ENCODE measurements around the gene WIPI1. TPM values are rescaled to one million over a fixed set of nuclear protein-coding genes. Genes with fewer than 3 reads are reported as not detected.
A peak's percentile ranks its signal among the peaks of the same experiment; 100 is the strongest.
"Not testable (repeated sequence)": the region's sequence is repeated elsewhere in the genome, so short reads cannot be mapped to it uniquely, and the experiment has no call there.

Gene WIPI1
- total RNA-seq, 1 donor from 2014 or later: 43.6 TPM

- DNase-seq (ENCODE audit: low spot score): peak; percentile 35
Measured at GRCh38 chr17:68417317-68417716, 40.0 kb downstream of the WIPI1 start.

- not testable (repeated sequence) for DNase-seq (ENCODE audit: low spot score)
Measured at GRCh38 chr17:68414901-68415300, 42.4 kb downstream of the WIPI1 start.

GRCh38 chr17:68413597-68414560 lies 43.4 kb downstream of the WIPI1 start:
- DNase-seq (ENCODE audit: low spot score): peak; percentile 42

GRCh38 chr17:68407656-68408055 lies 49.6 kb downstream of the WIPI1 start:
- not testable (repeated sequence) for DNase-seq (ENCODE audit: low spot score)

- DNase-seq (ENCODE audit: low spot score): not testable (repeated sequence)
Measured at GRCh38 chr17:68403837-68404236, 53.5 kb downstream of the WIPI1 start.

- peak; percentile 14 for DNase-seq (ENCODE audit: low spot score)
Measured at GRCh38 chr17:68403122-68403521, 54.2 kb downstream of the WIPI1 start.

- DNase-seq (ENCODE audit: low spot score): peak; percentile 27
Measured at GRCh38 chr17:68401288-68401687, 56.0 kb downstream of the WIPI1 start.

GRCh38 chr17:68400404-68400735 lies 56.9 kb downstream of the WIPI1 start:
- DNase-seq (ENCODE audit: low spot score): peak; percentile 32

GRCh38 chr17:68399638-68400403 lies 57.5 kb downstream of the WIPI1 start:
- DNase-seq (ENCODE audit: low spot score): peak; percentile 35

- DNase-seq (ENCODE audit: low spot score): peak; percentile 56
Measured at GRCh38 chr17:68398691-68399637, 58.3 kb downstream of the WIPI1 start.

GRCh38 chr17:68397108-68397536 lies 60.2 kb downstream of the WIPI1 start:
- DNase-seq (ENCODE audit: low spot score): peak; percentile 33

GRCh38 chr17:68396226-68397107 lies 60.8 kb downstream of the WIPI1 start:
- DNase-seq (ENCODE audit: low spot score): peak; percentile 24

- peak; percentile 38 for DNase-seq (ENCODE audit: low spot score)
Measured at GRCh38 chr17:68394608-68395331, 62.5 kb downstream of the WIPI1 start.

- peak; percentile 44 for DNase-seq (ENCODE audit: low spot score)
Measured at GRCh38 chr17:68391561-68392268, 65.6 kb downstream of the WIPI1 start.

GRCh38 chr17:68390888-68391545 lies 66.3 kb downstream of the WIPI1 start:
- peak; percentile 37 for DNase-seq (ENCODE audit: low spot score)

GRCh38 chr17:68389041-68389440 lies 68.3 kb downstream of the WIPI1 start:
- DNase-seq (ENCODE audit: low spot score): peak; percentile 28

GRCh38 chr17:68387435-68388218 lies 69.7 kb downstream of the WIPI1 start:
- peak; percentile 10 for DNase-seq (ENCODE audit: low spot score)

Data from ureter (tissue), 1 donor.